GM12875 (cell line): ENCODE data around the gene JUP.

Experiments
- H3K4me3 ChIP-seq: one replicate; pipeline ENCODE4 v1.5.1; 2011; ENCODE audit warnings: low read depth, low read length, control low read depth
- TF ChIP-seq, protein P1 (sequence below): IDR thresholded peaks from 2 replicates; pipeline ENCODE4 v1.5.1; 2011; ENCODE audit warnings: low read depth, mild to moderate bottlenecking, control low read depth, inconsistent platforms, low read length, moderate library complexity, borderline replicate concordance; ENCODE audit not compliant: insufficient read depth

JUP gene

GRCh38 chr17:41775394-41776226 is 10.9 kb downstream of the JUP start:
- TF ChIP-seq, protein P1, sequence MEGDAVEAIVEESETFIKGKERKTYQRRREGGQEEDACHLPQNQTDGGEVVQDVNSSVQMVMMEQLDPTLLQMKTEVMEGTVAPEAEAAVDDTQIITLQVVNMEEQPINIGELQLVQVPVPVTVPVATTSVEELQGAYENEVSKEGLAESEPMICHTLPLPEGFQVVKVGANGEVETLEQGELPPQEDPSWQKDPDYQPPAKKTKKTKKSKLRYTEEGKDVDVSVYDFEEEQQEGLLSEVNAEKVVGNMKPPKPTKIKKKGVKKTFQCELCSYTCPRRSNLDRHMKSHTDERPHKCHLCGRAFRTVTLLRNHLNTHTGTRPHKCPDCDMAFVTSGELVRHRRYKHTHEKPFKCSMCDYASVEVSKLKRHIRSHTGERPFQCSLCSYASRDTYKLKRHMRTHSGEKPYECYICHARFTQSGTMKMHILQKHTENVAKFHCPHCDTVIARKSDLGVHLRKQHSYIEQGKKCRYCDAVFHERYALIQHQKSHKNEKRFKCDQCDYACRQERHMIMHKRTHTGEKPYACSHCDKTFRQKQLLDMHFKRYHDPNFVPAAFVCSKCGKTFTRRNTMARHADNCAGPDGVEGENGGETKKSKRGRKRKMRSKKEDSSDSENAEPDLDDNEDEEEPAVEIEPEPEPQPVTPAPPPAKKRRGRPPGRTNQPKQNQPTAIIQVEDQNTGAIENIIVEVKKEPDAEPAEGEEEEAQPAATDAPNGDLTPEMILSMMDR, result no peak
- H3K4me3 ChIP-seq, result no peak overlapping the region

DNA sequence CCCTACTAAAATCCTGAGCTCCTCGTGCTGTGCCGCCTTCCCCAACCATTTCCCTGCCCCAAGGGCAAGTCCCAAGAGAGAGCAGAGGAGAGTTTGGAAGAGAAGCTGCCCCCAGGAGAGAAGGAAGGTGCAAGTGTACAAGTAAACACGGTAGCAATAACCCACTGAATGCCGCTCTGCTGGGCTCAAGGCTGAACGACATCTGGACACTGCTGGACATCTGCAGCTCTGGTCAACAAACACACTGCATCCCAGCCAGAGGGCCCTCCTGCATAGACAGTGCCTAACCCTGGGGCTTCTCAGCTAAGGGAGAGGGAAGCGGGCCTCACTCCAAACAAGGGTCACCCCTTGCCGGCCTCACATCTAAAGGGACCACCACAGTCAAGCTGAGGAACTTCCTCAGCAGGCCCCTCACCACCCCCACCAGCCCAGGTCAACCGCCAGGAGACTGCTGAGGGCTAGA is 12.7 kb downstream of the JUP start:
- no peak overlapping the region for H3K4me3 ChIP-seq
- TF ChIP-seq, protein P1, result no peak

DNA sequence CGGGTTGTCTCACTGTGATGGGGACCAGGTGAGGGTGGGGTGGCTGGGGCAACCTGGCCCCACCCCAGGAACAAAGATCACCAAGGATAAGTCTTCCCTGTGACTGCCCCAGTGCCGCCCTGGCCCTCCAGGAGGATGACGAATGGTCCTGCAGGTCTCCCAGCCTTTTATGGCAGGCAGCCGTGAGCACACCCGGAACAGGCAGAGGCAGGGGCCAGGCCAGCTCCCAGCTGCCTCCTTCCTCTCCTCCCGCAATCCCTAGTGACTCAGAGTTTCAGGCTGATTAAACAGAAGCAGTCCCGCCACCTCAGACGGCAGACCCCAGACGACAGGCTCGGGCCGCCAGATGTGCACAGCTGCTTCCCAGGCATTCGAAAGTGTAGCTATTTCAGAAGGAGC is 13.3 kb downstream of the JUP start:
- TF ChIP-seq, protein P1, result no peak
- no peak overlapping the region for H3K4me3 ChIP-seq

DNA sequence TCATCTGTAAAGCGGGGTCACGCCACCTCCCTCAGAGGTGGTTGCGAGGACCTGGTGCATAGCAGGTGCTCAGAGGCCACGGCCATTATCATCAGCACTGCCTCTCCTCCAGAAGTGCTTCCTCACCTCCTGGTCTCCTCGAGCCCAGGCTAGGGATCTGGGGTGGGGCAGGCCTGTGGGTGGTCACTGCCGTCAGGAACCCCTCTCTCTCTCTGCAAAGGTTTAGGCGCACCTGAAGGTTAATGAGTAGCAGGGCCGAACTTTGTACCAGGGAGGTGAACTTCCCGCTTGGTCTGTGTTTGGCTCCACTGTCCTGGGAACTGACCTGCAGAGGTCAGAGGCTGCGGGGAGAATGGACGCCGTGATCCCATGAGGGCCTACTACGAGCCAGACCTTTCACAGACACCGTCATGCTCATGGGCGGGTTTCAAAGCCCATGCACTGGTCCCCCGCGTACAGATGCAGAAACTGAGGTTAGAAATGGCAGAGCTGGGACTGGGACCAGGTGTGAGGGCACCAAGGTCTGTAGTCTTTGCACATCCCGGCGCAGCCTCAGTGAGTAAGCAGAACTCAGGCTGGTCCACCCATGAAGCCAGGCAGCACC is 13.8 kb downstream of the JUP start:
- TF ChIP-seq, protein P1, result no peak
- H3K4me3 ChIP-seq, result no peak overlapping the region

DNA sequence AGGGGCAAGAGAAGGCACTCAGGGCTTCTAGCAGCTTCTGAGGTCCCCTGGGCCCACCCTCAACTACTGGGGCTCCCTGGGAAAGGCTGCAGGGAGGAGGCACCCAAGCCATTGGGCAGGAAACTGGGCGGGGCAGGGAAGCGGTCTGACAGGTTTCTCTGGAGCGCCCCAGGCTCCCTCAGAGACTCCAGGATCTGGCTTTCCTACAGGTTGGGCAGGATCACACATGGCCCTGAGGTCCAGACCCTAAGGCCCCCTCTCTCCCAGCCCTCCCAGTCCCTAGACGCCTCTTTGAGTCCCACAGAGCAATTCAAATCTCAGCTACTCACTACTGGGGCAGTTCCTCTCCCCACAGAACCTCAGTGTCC is 14.3 kb downstream of the JUP start:
- TF ChIP-seq, protein P1, result no peak
- H3K4me3 ChIP-seq, result no peak overlapping the region

- TF ChIP-seq, protein P1, result no peak
- peak overlapping the region; percentile 57 for H3K4me3 ChIP-seq
Observed at GRCh38 chr17:41771389-41772206, 14.9 kb downstream of the JUP start.
